Heart left ventricle (tissue), 16 donors: ENCODE results near the gene OPCML. TPM values are rescaled to one million over a fixed set of nuclear protein-coding genes. Genes with fewer than 3 reads are reported as not detected.

Experiments
- ATAC-seq, 4 donors: fragments of 200-7000 bp; cut with Tn5 transposase; one replicate each; pipeline ENCODE4 v1.9.1; 2020 to 2022; ENCODE audit warnings: moderate library complexity in 4 of 4, mild to moderate bottlenecking in 3 of 4, moderate number of reproducible peaks in 1 of 4
- DNase-seq, 5 donors: peaks; one replicate each; pipeline ENCODE4 v3.0.0-alpha.2; 2020
- H3K27ac ChIP-seq, 12 donors: fragments of 200-600 bp; sonication (generic) in 4 of 12; one replicate each; pipeline versions ENCODE4 v1.5.0 to v1.8.0; 2016 to 2022; ENCODE audit warnings: mild to moderate bottlenecking in 2 of 12
- H3K27me3 ChIP-seq, 9 donors: fragments of 200-600 bp; sonication (generic) in 2 of 9; one replicate each; pipeline versions ENCODE4 v1.5.1 to v1.8.0; 2016 to 2022; ENCODE audit warnings: mild to moderate bottlenecking in 3 of 9
- H3K36me3 ChIP-seq, 9 donors: fragments of 200-600 bp; sonication (generic) in 2 of 9; one replicate each; pipeline versions ENCODE4 v1.5.0 to v1.8.0; 2018 to 2022; ENCODE audit warnings: mild to moderate bottlenecking in 2 of 9
- H3K4me1 ChIP-seq, 12 donors: fragments of 200-600 bp; sonication (generic) in 4 of 12; one replicate each; pipeline versions ENCODE4 v1.5.0 to v1.8.0; 2016 to 2022; ENCODE audit warnings: mild to moderate bottlenecking in 3 of 12
- H3K4me3 ChIP-seq, 12 donors: fragments of 200-600 bp; sonication (generic) in 4 of 12; one replicate each; pipeline versions ENCODE4 v1.5.0 to v1.8.0; 2017 to 2022; ENCODE audit warnings: mild to moderate bottlenecking in 9 of 12, moderate library complexity in 4 of 12
- H3K9me3 ChIP-seq, 12 donors: fragments of 200-600 bp; sonication (generic) in 4 of 12; one replicate each; pipeline versions ENCODE4 v1.5.0 to v1.8.0; 2016 to 2022; ENCODE audit warnings: mild to moderate bottlenecking in 1 of 12
- POLR2A ChIP-seq, 2 donors: fragments of 450-650 bp; IDR thresholded peaks; one replicate each; pipeline ENCODE4 v1.6.1; 2017; ENCODE audit warnings: antibody characterized with exemption in 2 of 2, mild to moderate bottlenecking in 2 of 2, moderate library complexity in 2 of 2
- WGBS, 4 donors: extraction: QIAGEN DNeasy Blood & Tissue Kit in 2 of 4; methylation state at CpG; one replicate each; pipeline versions ENCODE4 v1.1.5 to v1.1.7; 2013 to 2018; 5-methylcytosine and 5-hydroxymethylcytosine counted together
- intact Hi-C, 10 donors: fragments of 100-400 bp; cut with DNase I; formaldehyde crosslinking; loops; one replicate each; pipeline versions ENCODE4 v1.11.1 to v1.14.2; 2022
- polyA plus RNA-seq, 2 donors: library from polyadenylated mRNA; stranded (reverse); fragments of 200-250 nt; gene quantifications; one replicate each; pipeline ENCODE4 v1.2.3, GENCODE V29; 2013
- total RNA-seq, 9 donors: library from RNA; depleted of rRNA in 2 of 9; stranded (reverse); fragments of >200 nt in 2 of 9; fragmentation: NEBNext Ultra II Directional in 3 of 9; extraction: Animal tissue kit (Norgen Biotek cat#: 25700) in 3 of 9; gene quantifications; one replicate each; pipeline versions ENCODE4 v1.1.0 to v1.2.4, GENCODE V29; 2016 to 2023
- TF ChIP-seq, protein P1 (sequence below), 12 donors: fragments of 200-600 bp; sonication (generic) in 4 of 12; IDR thresholded peaks; one replicate each; pipeline versions ENCODE4 v1.5.0 to v1.8.0; 2018 to 2022; ENCODE audit warnings: antibody characterized with exemption in 12 of 12, mild to moderate bottlenecking in 5 of 12
- donor health status: ischemic (EF 13 %, LVEDD 7.1; RV severe dilation, severe dysfunction).
- donor health status: healthy with polysubstance abuse.
- donor health status: DM: no; HTN: yes; CAD: no.
- donor health status: DM: no; HTN: no; CAD: no.
- donor health status: ischemic (EF 25% LVEDD 6.9; RV normal size, moderate dysfunction).
- donor health status: ischemic (EF 25% LVEDD 5.7; RV mildly dilated, moderate dysfunction).
- donor health status: healthy.
- donor health status: DM: yes; HTN: yes; CAD: no.
- donor health status: ischemic (EF 35%, LVEDD 5.7; RV mildly dilated, moderate dysfunction).
- donor health status: nonischemic (EF 11% LVEDD 7.7; RV severe dilation, severe dysfunction).
- donor health status: DM: yes; HTN: yes; CAD: no.
- donor health status: PGD.
- donor health status: ischemic (EF 29% LVEDD 5.4; RV normal size, mild dysfunction).
- donor health status: nonischemic (EF 23%, LVEDD 6.1; RV moderate dilation, normal function).

OPCML gene
- total and polyA plus RNA-seq, 11 donors: 0.04 to 1.3 (median 0.23) TPM; not detected in 3

DNA sequence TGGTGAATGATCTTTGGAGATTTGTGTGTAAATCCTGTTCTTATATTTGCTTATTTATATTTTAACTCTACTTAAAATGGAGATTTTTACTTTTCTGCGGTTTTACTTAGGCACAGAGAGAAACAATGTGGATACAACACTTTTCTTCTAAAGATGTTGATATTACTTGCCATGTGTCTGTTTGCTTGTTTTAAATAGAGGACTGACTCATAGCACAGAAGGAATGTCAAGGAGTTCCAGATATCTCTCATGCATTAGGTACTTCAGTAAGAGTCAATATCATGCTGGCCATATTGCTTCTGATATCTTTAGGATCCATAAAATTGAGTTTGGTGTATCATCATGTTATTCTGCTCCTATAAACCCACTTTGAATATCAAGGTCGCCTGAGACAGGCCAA, 395.0 kb downstream of the OPCML start:
- Histone ChIP-seq H3K36me3 (no peaks in the 10 kb centered on the region), H3K9me3 (no peaks in the 10 kb centered on the region), H3K27me3 (peaks cover 0 to 10% (median 0%) of the 10 kb centered on the region in 9 donors), H3K4me1 (peaks cover 0 to 10% (median 0%) of the 10 kb centered on the region in 12 donors), H3K4me3 (no peak overlapping the region), H3K27ac (no peak overlapping the region)
- ATAC-seq (no peak), DNase-seq (no peak)
- WGBS, 4 donors: 72 to 85% (median 77%) methylated on average over 2 of the region's 2 CpGs
- TF ChIP-seq, protein P1, sequence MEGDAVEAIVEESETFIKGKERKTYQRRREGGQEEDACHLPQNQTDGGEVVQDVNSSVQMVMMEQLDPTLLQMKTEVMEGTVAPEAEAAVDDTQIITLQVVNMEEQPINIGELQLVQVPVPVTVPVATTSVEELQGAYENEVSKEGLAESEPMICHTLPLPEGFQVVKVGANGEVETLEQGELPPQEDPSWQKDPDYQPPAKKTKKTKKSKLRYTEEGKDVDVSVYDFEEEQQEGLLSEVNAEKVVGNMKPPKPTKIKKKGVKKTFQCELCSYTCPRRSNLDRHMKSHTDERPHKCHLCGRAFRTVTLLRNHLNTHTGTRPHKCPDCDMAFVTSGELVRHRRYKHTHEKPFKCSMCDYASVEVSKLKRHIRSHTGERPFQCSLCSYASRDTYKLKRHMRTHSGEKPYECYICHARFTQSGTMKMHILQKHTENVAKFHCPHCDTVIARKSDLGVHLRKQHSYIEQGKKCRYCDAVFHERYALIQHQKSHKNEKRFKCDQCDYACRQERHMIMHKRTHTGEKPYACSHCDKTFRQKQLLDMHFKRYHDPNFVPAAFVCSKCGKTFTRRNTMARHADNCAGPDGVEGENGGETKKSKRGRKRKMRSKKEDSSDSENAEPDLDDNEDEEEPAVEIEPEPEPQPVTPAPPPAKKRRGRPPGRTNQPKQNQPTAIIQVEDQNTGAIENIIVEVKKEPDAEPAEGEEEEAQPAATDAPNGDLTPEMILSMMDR (IDR thresholded peaks at IDR 0.05): no peak
- no peak for TF ChIP-seq POLR2A (IDR thresholded peaks at IDR 0.05)
- intact Hi-C loops: loop anchor here in 3 of 10 donors (5.0 to 10.0 kb wide), 3 partner anchors 685 to 698 kb away; no protein-coding TSS in a partner anchor

DNA sequence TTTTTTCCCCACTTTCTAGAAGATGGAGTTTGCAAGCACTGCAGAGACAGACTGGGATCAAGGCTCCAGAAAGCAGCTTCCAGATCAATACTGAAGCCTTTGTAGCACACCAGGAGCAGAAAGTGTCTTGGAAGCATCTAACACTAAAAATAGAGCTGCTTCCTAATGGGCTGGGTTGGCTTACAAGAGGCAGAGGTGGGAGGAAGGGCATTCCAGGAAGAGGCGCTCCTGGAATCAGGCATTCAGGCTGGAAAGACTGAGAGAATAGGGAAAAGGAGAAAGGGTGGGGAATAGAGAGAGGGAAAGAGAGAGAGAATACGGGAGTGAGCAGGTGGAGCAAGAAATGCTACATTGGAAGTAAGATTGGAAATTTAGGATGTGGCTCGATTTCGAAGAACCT, 395.9 kb downstream of the OPCML start:
- peaks cover 0 to 10% (median 0%) of the 10 kb centered on the region in 12 donors for H3K4me1 ChIP-seq
- no peak for ATAC-seq
- WGBS, 4 donors: 58 to 67% (median 62%) methylated on average over 4 of the region's 4 CpGs
- TF ChIP-seq POLR2A (IDR thresholded peaks at IDR 0.05): no peak
- TF ChIP-seq, protein P1 (IDR thresholded peaks at IDR 0.05): no peak
- H3K36me3 ChIP-seq: no peaks in the 10 kb centered on the region
- intact Hi-C loops: loop anchor here in 3 of 10 donors (5.0 to 10.0 kb wide), 3 partner anchors 686 to 698 kb away; no protein-coding TSS in a partner anchor
- peaks cover 0 to 10% (median 0%) of the 10 kb centered on the region in 9 donors for H3K27me3 ChIP-seq
- no peak overlapping the region for H3K4me3 ChIP-seq
- no peaks in the 10 kb centered on the region for H3K9me3 ChIP-seq
- no peak overlapping the region for H3K27ac ChIP-seq
- DNase-seq: no peak

DNA sequence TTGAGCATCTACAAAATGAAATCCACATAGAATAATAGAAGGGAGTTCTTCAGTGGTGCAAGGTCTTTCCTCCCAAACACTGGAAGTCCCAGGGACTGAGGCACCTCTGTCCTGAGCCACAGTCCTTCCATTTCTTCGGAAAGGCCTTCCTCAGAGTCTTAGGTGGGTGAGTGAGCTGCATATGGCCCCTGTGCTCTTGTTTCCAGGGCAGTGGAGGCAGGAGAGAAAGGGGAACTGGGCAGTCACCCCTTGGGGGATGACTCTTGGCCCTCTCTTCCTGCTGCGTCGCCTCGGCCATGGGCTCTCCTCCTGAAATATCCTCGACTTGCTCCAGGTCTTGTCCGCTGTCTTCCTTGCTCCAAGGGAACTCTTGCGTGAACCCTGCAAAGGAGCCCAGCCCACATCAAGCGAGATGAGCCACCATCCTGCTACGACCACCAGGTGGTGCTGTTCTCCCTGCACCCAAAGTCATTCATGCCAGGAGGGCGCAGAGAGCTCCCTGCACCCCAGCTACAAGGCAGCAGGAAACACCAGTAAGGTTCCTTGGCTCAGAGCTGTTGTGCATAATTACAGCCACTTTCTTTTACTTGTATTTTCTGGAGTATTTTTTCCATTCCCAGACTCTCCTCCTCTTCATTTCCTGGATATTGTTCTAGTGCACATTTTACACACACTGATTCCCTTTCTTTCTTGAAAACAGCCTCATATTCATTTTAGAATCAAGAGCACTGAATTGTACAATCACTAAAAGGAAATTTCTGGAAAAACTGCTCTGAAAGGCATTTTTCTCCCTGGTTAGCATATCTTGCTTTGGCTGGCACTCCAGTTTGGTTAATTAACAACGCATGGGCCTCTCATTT, 397.8 kb downstream of the OPCML start:
- peak in 3 of 4 donors; percentile 72 to 83 (median 80) for ATAC-seq
- Histone ChIP-seq H3K36me3 (no peaks in the 10 kb centered on the region), H3K27ac (no peak overlapping the region), H3K9me3 (no peaks in the 10 kb centered on the region), H3K27me3 (peaks cover 0 to 14% (median 0%) of the 10 kb centered on the region in 9 donors), H3K4me3 (no peak overlapping the region), H3K4me1 (peaks cover 0 to 10% (median 0%) of the 10 kb centered on the region in 12 donors)
- no peak for TF ChIP-seq POLR2A (IDR thresholded peaks at IDR 0.05)
- TF ChIP-seq, protein P1 (IDR thresholded peaks at IDR 0.05): peak; percentile 75 to 89 (median 82)
- intact Hi-C loops: loop anchor here in 9 of 10 donors (2.0 to 10.0 kb wide), 5 partner anchors 688 to 703 kb away; no protein-coding TSS in a partner anchor
- WGBS, 4 donors: 19 to 29% (median 25%) methylated on average over 10 to 11 of the region's 11 CpGs
- peak in 4 of 5 donors; percentile 49 to 55 (median 51) for DNase-seq

DNA sequence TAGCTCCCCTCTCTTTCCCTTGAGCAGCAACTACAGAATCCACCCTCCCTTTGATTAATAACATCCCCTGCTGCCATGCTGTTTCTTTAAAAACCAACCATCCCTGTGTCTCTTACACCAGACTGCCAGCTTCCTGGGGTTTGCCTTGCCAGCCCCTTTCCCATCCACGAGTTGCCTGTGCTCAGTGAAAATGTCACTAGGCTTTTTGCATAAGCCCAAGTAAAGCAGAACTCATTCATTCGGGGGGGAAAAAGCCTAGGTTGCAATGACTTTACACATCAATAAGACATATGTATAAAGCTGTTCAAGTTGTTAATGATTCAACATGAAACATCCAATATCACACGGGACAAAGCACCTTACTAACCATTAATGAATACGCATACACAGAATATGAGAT, 398.7 kb downstream of the OPCML start:
- Histone ChIP-seq H3K9me3 (no peaks in the 10 kb centered on the region), H3K4me1 (peaks cover 0 to 10% (median 0%) of the 10 kb centered on the region in 12 donors), H3K27me3 (peaks cover 0 to 19% (median 0%) of the 10 kb centered on the region in 9 donors), H3K27ac (no peak overlapping the region), H3K4me3 (no peak overlapping the region), H3K36me3 (no peaks in the 10 kb centered on the region)
- ATAC-seq: no peak
- 74 to 82% (median 79%) methylated on average over 4 of the region's 4 CpGs for WGBS, 4 donors
- intact Hi-C loops: loop anchor here in 9 of 10 donors (2.0 to 10.0 kb wide), 4 partner anchors 691 to 704 kb away; no protein-coding TSS in a partner anchor
- TF ChIP-seq, protein P1 (IDR thresholded peaks at IDR 0.05): no peak
- no peak for TF ChIP-seq POLR2A (IDR thresholded peaks at IDR 0.05)
- DNase-seq: no peak
